HG03575 (cell line): ENCODE results near the gene TBX10.
"Not testable (repeated sequence)": the region's sequence is repeated elsewhere in the genome, so short reads cannot be mapped to it uniquely, and the experiment has no call there.

Experiments used
- ATAC-seq: cut with Tn5 transposase; IDR thresholded peaks from one replicate; pipeline ENCODE4 v1.9.1; 2021; ENCODE audit not compliant: unreplicated experiment, insufficient number of reproducible peaks, low FRiP score; ENCODE audit errors: extremely low read depth

The TBX10 gene

DNA sequence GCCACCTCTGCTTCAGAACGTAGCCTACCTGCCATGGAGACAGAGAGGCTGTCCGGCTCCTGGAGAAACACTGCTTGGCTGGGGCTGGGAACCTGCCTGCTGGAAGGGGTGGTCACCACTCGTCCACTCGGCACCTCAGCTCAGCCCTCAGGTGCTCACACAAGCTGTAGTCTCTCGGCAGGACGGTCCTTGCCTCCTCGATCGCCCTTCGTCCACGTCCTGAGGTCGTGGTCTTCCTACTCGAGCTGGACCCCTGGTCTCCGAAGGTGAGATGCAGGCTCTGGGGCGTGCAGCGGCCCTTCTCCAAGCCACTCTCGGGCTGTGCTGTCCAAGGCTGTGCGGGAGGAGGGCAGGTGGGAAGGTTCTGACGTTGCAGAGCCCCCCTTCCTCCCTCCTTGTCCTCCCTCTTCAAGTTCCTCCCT is at the start of gene TBX10:
TBX10 (minus strand) TSS at position 326 of the 422 bp plus-strand sequence; CDS start at position 35, 291 bp downstream.
- ATAC-seq, result no peak

DNA sequence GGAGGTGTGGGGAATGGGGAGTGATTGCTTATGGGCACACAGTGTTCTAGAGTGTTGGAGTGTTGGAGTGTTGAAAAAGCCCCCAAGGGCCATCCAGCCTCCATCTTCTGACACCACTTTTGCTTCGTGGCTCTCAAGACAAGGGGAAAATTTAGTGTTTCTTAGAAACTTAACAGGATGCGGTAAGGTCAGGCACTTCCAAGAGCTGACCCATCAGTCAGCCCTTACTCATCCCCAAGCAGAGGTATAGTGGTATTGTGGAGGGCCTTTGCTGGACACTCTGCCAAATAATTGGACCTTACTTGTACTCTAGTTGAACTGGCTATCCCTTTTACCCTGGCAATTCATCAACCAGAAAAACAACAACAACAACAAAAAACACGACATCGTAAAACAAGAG is 49.6 kb upstream of the TBX10 start:
- no peak for ATAC-seq

DNA sequence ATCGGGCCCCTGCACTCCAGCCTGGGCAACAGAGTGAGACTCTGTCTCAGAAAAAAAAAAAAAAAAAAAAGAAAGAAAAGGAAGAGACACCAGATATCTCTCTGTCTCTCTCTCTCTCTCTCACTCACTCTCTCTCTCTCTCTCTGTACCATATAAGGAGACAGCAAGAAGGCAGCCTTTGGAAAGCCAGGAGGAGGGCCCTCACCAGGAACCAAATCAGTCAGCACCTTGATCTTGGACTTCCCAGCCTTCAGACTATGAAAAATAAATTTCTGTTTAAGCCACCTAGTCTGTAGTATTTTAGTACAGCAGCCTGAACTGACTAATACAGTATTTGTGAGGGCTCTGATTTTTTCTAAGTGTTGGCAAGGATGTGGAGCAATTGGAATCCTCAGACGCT is 48.4 kb upstream of the TBX10 start:
- no peak for ATAC-seq

DNA sequence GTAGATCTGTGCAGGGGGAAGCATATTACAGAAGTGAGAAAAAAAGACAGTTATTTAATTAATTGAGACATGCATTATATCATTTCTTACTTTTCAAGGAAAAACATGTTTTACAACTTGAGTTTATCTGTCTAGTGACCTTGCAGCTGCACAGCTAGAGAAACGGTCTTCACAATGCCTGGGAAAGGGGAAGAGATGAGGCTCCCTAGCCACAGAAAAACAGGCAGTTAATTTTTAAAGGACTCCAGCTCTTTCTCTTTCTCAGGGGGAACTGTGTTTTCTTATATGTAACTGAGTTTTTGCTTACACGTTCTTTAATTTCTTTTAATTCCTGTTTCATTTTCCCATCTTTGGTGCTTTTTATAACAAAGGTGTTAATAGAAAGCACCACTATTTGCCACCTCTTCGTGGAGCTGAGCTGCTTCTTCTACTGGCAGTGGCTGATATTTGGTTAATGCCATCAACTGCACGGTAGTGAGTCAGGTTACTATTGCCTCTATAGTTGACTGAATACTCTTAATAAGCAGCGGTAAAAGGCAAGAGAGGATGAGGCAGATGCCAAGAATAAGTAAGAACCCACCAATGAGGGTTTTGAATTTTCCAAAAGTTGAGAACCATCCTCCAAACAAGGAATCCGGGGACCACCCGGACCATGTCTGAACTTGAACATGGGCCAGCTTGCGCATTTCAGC is 46.2 kb upstream of the TBX10 start:
- not testable (repeated sequence) for ATAC-seq

DNA sequence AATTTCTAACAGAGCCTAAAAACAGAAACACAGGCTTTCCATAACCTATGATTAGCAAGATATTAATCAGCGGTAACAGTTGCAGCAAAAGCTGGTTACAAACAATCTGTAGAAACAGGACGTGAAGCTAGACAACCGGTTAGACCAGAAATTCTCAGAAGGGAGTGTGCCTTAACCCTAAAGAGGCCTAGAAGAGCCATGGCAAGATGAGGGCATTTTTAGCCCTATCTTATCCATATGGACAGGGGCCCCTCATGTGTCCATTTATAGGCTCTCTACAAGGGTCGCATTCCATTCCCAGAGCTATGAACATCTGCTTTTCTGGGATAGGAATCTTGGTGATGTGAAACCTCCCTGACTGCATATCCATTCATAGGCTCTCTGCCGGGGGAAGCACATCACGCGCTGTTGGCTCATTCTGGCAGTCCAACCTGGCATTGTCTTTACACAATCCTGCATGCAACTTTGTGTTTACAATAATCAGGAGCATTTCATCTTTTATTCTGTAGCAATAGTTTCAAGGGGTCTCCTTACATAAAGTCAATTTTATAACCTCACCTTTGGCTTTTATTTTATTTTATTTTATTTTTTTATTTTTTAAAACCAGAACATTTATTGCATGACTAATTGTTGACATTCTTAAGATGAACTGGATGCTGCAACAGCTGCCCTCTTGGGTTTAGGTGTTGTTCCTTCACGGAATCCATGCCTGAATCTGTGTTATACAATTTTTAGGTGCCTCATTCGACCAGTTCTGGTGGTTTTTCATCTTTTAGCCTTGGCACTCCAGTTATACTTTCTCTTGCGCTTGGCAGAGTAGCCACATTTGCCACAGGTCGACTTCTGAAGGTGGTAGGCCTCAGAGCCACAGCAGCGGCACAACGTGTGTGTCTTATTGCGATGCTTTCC is 42.8 kb upstream of the TBX10 start:
- ATAC-seq, result not testable (repeated sequence)

DNA sequence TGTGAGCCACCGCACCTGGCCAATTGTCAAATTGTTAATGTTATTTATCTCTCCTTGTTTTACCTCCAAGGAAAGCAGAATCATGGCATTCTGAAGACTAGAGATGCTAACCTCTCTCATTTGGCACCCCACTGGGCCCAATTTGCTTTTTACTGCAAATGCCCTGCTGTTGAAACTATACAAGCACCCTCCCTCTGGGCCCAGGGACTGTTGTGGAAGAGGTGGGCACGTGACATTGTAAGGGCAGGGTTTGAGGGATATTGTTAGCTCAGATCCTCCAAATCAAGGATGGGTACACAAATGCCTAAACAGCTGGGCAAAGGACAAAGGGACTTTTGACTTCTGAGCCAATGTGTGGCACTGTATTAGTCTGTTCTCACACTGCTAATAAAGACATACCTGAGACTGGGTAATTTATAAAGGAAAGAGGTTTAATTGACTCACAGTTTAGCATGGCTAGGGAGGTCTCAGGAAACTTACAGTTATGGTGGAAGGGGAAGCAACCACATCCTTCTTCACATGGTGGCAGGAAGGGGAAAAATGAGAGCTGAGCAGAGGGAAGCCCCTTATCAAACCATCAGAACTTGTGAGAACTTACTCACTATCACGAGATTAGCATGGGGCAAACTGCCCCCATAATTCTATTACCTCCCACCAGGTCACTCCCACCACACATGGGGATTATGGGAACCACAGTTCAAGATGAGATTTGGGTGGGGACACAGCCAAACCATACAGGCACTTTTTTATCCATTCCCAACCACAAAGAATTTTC is 41.3 kb upstream of the TBX10 start:
- ATAC-seq, result no peak

DNA sequence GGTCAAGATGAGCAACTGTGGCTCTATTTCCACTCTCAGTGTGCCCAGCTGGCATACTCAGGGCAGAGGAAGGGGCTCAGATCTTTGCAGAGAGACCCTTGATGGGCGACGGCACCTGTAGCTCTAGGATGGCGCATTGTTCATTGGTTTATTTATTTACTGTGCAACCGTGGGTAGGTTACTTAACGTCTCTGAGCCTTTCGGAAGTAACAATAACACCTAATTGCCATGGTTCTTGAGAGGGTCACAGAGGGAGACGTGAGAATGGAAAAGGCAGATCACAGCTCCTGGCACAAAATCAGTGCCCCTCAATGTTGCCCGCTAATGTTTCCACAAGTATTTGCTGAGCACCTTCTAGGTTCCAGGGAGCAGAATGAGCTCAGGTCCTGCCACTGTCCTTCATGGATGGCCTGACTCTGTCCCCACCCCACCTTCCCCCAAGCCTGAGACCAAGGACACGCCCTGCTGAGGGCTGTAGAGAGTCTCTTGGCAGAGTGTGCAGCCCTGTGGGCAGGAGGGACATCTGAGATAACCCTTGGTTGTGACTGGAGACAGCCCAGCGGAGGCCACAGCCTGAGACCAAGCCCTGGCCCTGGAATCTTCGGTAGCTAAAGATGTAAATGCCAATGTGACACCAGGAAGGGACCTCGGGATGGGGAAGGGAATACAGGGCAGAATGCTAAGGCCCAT is 35.6 kb upstream of the TBX10 start:
- ATAC-seq, result no peak

DNA sequence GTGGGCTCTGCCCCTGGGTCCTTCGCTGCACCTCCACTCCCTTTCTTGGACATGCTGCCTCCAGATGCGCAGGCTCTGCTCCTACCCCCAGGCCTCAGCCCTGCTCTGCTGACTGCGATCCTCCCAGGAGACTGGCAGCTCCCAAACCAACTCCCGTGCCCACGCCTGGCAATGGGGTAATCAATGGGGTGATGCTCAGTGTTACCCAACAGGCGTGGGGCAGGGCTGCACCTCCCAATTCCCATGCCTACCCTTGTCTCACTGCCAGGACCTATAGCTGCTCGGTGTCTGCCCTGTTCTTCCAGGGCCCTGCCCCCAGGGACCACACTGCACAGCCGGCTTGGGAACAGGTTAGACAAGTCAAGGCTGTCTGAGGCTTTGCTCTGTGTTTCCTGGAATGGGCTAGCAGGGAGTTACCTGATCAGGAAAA is 34.9 kb upstream of the TBX10 start, which contains the start of gene ALDH3B2:
ALDH3B2 (minus strand) TSS at position 182 of the 430 bp plus-strand sequence. CDS start 7,688 bp downstream, outside the sequence.
- no peak for ATAC-seq

DNA sequence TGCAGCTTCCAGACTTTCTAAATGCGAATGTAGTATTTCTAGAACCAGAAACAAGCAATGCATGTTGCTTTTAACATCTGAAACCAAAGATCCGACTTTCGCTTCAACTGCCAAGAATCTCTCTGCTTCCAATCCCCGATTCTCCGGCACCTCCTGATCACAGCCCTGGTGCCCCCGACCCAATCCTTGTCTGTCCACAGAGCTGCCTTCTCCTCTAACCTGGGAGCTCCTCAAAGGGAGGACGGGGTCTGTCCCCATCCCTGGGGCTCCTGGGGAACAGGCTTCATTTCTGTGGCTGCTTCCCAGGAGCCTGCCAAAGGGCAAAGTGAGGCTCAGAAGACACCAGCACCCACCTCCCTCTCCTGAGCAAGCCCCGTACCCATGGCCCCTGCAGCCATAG is 34.3 kb upstream of the TBX10 start:
- ATAC-seq, result no peak

DNA sequence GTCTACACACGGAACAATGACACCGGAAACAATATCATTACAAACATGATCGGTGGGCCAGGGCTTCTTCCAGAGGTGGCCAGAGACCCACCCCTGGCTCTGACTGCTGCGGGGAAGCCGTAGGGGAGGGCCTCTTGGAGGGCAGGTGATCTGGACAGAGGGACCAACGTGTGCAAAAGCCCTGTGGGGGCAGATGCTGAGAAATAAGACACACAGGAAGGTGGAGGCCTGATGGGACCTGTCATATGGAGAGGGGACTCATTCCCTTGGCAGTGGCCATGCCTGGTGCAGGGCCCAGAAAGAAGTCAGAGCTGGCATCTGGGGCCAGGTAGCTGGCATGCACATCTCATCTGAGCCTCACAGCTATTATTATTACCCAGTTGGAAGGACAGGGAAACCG is 33.8 kb upstream of the TBX10 start:
- ATAC-seq, result no peak

DNA sequence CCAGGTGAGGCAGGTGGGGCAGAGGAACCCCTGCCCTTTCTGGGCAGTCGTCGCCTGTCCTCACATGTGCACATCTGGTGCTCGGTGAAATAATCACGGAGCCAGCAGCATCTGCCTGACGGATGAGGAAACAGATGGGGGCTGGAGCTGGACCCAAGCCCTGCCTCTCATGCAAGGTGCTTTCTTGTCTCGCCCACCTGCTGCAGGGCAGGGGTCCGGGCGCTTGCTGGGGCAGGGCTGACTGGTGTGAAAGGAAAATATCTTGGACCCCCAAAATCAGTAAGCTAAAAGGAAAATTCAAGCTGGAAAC is 31.6 kb upstream of the TBX10 start:
- no peak for ATAC-seq

DNA sequence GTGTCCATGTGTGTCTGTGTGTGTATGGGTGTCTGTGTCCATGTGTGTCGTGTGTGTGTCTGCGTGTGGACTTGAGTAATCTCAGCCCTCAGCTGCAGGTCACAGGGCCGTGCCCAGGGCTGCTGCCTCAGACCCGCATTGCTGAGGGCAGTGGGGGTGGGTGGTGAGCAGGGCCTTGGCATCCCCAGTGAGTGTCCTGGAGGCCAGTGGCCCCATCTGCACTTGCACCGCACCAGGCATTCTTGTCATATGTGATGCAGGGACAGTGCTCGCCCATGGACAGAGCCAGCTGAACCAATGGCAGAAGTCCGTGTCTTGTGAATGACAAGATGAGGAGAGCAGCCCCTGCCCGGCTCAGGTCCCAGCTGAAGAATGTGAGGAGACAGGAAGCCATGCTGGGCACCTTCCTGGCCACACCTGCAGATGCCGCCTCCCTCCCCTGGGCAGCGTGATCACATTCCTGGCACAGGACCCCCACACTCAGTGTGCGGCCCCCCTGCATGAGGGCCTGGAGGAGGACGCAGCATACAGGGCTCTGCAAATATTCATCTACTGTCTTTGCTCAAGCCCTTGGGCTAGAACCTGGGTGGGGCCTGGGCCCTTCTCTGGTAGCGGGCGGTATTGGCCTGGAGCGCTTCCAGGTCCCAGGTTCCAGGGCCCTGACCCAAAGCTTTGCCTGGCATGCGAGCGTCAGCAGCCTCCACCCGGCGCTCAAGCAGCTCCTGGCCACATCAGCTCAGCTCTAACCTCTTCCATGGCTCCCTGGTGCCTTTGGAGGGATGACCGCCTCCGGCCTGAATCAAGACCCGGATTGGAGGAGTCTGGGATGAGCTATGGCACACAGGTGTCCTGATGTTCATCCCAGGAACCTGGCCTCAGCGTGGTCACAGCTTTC is 31.0 kb upstream of the TBX10 start:
- ATAC-seq, result no peak

DNA sequence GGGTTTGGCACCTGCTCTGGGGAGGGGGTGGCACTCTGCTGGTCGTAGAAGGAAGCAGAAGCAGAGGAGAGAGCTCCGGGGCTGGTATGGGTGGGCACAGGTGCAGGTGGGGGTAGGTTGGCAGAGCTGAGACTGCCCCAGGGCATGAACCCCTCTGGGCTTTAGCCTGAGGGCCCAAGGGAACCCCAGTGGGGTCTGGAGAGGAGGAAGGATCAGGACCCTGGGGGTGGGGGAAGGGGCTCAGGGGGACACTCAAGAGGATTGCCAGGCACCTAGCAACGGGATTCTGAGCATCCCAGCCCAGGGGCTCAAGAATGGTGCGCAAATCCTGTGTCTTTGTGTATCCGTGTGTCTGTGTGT is 28.6 kb upstream of the TBX10 start:
- ATAC-seq, result no peak

DNA sequence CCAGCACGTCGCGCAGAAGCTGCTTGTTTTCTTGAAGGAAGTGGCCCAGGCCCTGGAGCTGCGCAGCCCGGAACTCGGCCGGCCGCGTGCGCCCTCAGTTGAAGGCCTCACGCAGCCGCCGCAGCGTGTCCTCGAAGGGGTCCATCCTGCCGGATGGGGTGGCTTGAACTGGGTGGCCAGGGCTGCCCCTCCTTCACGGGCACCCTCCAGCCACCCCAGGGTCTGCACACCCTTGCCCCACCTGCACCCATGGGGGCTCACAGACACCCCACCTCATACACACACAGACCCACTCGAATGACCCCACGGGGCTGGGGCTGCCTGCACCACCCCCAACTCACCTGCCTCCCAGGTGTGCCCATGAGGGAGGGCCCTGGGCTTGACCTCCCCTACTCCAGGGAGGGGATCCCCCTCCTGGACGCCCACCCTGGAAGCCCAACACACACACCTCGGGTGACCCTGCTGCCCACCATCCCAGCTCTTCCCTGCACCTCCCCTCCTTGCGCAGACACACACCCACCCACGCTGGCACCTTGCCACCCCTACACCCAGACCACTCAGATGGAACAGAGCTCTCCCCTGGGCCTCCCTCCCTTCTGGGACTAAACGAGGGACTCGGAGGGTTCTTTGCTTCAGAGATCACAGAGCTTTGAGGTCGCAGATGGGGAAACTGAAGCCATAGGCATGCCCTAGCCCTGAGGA is 28.1 kb upstream of the TBX10 start:
- ATAC-seq, result no peak

DNA sequence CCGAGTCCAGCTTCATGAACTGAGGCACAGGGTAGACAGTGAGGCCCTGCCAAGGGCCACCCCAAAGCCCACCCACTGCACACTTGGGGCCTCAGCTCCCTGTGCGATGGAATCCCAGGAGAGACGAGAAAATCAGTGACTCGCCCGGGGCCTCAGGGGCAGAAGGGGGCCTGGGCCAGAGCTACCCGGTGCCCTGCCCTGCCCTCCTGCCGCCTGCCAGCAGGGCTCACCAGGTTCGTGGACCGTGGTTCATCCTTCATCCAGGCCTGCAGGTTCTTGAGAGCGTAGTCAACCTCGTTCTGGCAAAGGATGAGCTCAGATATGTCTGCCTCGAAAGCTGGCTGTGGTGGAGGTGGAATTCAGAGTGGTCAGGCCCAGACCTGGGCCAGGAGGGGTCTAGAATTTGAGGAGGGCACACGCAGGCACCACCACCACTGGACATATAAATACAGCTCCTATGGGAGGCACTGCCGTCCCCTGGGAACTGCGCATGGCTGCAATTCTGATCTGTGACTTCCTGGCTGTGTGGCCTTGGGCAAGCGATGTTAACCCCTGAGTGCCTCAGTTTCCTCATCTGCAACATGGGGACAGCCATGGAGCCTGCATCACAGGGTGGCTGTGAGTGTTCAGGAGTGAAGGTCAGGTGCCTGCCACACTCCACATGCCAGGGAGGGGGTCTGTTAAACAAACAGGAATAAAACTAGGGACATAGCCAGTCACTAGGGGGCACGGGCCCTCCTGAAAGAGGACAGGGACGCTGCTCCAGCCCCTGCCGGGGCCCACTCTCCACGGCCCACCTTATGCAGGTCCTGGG is 27.3 kb upstream of the TBX10 start:
- no peak for ATAC-seq

DNA sequence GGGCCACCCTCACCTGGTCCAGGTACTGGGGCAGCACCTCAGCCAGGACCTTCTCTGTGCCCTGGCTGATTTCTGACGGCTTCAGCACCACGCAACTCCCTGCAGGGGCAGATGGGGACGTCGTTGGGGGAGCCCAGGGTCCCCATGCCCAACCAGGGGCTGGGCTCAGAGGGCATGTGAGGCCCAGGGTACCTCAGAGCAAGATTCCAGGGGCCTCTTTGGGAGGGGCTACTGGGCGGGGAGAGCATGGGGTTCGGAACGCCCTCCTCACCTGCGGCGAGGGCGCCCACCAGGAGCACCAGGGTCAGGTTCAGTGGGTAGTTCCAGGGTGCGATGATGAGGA is 26.7 kb upstream of the TBX10 start:
- ATAC-seq, result no peak
